HepG2 (cell line): ENCODE results near the gene PCGF3. TPM values are rescaled to one million over a fixed set of nuclear protein-coding genes. Genes with fewer than 3 reads are reported as not detected.

Experiments used
- ATAC-seq: fragments of 200-7000 bp; cut with Tn5 transposase; 3 replicates; pipeline ENCODE4 v1.9.1; 2020; ENCODE audit warnings: mild to moderate bottlenecking, moderate library complexity
- BruUV-seq: library from RNA; stranded (reverse); fragments of 400-500 nt; replicated peaks from 2 replicates; lab custom pipeline; 2021; lab: Mats Ljungman, UMichigan
- CTCF ChIA-PET: fragments of 300-600 bp; formaldehyde crosslinking; extraction: SDS; loops from one replicate; lab custom pipeline; 2021; ENCODE audit warnings: low total read pairs, inconsistent platforms, low intra/inter-chr PET ratio; lab: Yijun Ruan, JAX
- POLR2A ChIA-PET: fragments of 350-600 bp; sonication (Branson Sonifier 250); formaldehyde crosslinking; loops from one replicate; lab custom pipeline; 2020; ENCODE audit warnings: antibody characterized with exemption, inconsistent platforms; lab: Yijun Ruan, JAX
- DNase-seq: peaks from one replicate; pipeline ENCODE4 v3.0.0-alpha.2; 2015; ENCODE audit warnings: low spot score
- FAIRE-seq: peaks from 3 replicates; lab custom pipeline; 2011; peaks lifted over from hg19 to GRCh38; lab: Jason Lieb, UNC
- H2AFZ ChIP-seq: one replicate; pipeline ENCODE4 v1.6.1; 2011; ENCODE audit warnings: low read length, inconsistent platforms
- H3K27ac ChIP-seq: fragments of 300-600 bp; 3 replicates; pipeline ENCODE4 v1.8.0; 2011; ENCODE audit warnings: mixed run types, mild to moderate bottlenecking, mixed read lengths, low read length, inconsistent platforms; ENCODE audit not compliant: insufficient read depth; ENCODE audit errors: extremely low read length
- H3K27me3 ChIP-seq, 2 experiments: fragments of 200-600 bp in 1 of 2; 2 replicates in 1 of 2; 3 replicates in 1 of 2; pipeline versions ENCODE4 v1.6.0 to v1.8.0; 2011; ENCODE audit warnings: low read length in 2 of 2, mild to moderate bottlenecking in 2 of 2, moderate library complexity in 2 of 2, inconsistent platforms in 1 of 2; ENCODE audit not compliant: insufficient read depth in 2 of 2, control insufficient read depth in 1 of 2
- H3K36me3 ChIP-seq, 2 experiments: fragments of 200-600 bp in 1 of 2; replicated peaks in 1 of 2; 2 replicates in 1 of 2; 3 replicates in 1 of 2; pipeline versions ENCODE4 v1.5.1 to v1.8.0; 2011; ENCODE audit warnings: low read length in 2 of 2, inconsistent platforms in 1 of 2; ENCODE audit not compliant: insufficient read depth in 2 of 2, control insufficient read depth in 1 of 2
- H3K4me1 ChIP-seq: 2 replicates; pipeline ENCODE4 v1.5.1; 2012; ENCODE audit warnings: low read length, inconsistent platforms; ENCODE audit not compliant: insufficient read depth
- H3K4me2 ChIP-seq: 2 replicates; pipeline ENCODE4 v1.6.0; 2011; ENCODE audit warnings: low read depth, low read length, inconsistent platforms
- H3K4me3 ChIP-seq, 3 experiments: fragments of 200-600 bp in 1 of 3; sonication (generic), shearing (Covaris generic) in 1 of 3; replicated peaks in 1 of 3; 2 replicates each; pipeline ENCODE4 v1.5.1; 2011 to 2016; ENCODE audit warnings: low read length in 3 of 3, inconsistent platforms in 2 of 3, low read depth in 2 of 3, mild to moderate bottlenecking in 2 of 3, control low read depth in 1 of 3, mixed read lengths in 1 of 3; ENCODE audit not compliant: insufficient read depth in 1 of 3
- H3K79me2 ChIP-seq: one replicate; pipeline ENCODE4 v1.6.1; 2011; ENCODE audit warnings: low read length, inconsistent platforms; ENCODE audit not compliant: insufficient read depth
- H3K9ac ChIP-seq: 2 replicates; pipeline ENCODE4 v1.6.0; 2011; ENCODE audit warnings: mild to moderate bottlenecking, low read depth, low read length, inconsistent platforms; ENCODE audit not compliant: insufficient read depth
- H3K9me3 ChIP-seq: 2 replicates; pipeline ENCODE4 v1.5.1; 2012; ENCODE audit warnings: mild to moderate bottlenecking, low read length
- H4K20me1 ChIP-seq: 2 replicates; pipeline ENCODE4 v1.6.0; 2011; ENCODE audit warnings: inconsistent platforms, mild to moderate bottlenecking, low read length, moderate library complexity; ENCODE audit not compliant: insufficient read depth
- GATAD2A ChIP-seq: IDR thresholded peaks from 2 replicates; pipeline ENCODE4 v1.6.1; 2016
- GZF1 ChIP-seq: sonication (generic); formaldehyde crosslinking; IDR thresholded peaks from 2 replicates; pipeline ENCODE4 v1.5.1; 2020; ENCODE audit warnings: mild to moderate bottlenecking, missing genetic modification reagents
- HOXA3 ChIP-seq: sonication (generic); formaldehyde crosslinking; IDR thresholded peaks from 2 replicates; pipeline ENCODE4 v1.5.0; 2020; ENCODE audit warnings: missing genetic modification reagents
- ISL2 ChIP-seq: sonication (generic); formaldehyde crosslinking; IDR thresholded peaks from 2 replicates; pipeline ENCODE4 v1.5.0; 2020; ENCODE audit warnings: missing genetic modification reagents
- KDM6A ChIP-seq: IDR thresholded peaks from 2 replicates; pipeline ENCODE4 v1.6.1; 2016; ENCODE audit warnings: low read depth
- KLF11 ChIP-seq: IDR thresholded peaks from 2 replicates; pipeline ENCODE4 v1.6.1; 2016; ENCODE audit warnings: missing compliant biosample characterization
- LRRFIP1 ChIP-seq: sonication (generic); formaldehyde crosslinking; conservative IDR thresholded peaks from 2 replicates; pipeline ENCODE4 v1.4.0; 2020; ENCODE audit warnings: missing genetic modification reagents
- RAD21 ChIP-seq: fragments of 450-650 bp; formaldehyde crosslinking; IDR thresholded peaks from 2 replicates; pipeline ENCODE4 v1.5.0; 2020; ENCODE audit warnings: mild to moderate bottlenecking
- SNRNP70 ChIP-seq: fragments of 200-400 bp; formaldehyde crosslinking; IDR thresholded peaks from 2 replicates; pipeline ENCODE4 v1.6.1; 2017; ENCODE audit warnings: mild to moderate bottlenecking, low read depth, low read length, moderate library complexity
- THAP11 ChIP-seq: IDR thresholded peaks from 2 replicates; pipeline ENCODE4 v1.6.1; 2016; ENCODE audit warnings: missing biosample characterization, missing genetic modification reagents
- THAP7 ChIP-seq: sonication (generic); formaldehyde crosslinking; IDR thresholded peaks from 2 replicates; pipeline ENCODE4 v1.8.1; 2023; ENCODE audit warnings: mild to moderate bottlenecking, missing genetic modification reagents
- TP53 ChIP-seq: sonication (generic); formaldehyde crosslinking; conservative IDR thresholded peaks from 2 replicates; pipeline ENCODE4 v1.4.0; 2020; ENCODE audit warnings: missing genetic modification reagents
- ZBTB14 ChIP-seq: sonication (generic); formaldehyde crosslinking; IDR thresholded peaks from 2 replicates; pipeline ENCODE4 v1.4.0; 2020; ENCODE audit warnings: missing genetic modification reagents
- ZNF350 ChIP-seq: sonication (generic); formaldehyde crosslinking; IDR thresholded peaks from 2 replicates; pipeline ENCODE4 v1.4.0; 2020; ENCODE audit warnings: mild to moderate bottlenecking, low read depth, missing genetic modification reagents, borderline replicate concordance
- ZNF557 ChIP-seq: sonication (generic); formaldehyde crosslinking; IDR thresholded peaks from 2 replicates; pipeline ENCODE4 v1.4.0; 2020; ENCODE audit warnings: missing genetic modification reagents
- ZNF598 ChIP-seq: sonication (generic); formaldehyde crosslinking; IDR thresholded peaks from 2 replicates; pipeline ENCODE4 v1.5.1; 2020; ENCODE audit warnings: mild to moderate bottlenecking, missing genetic modification reagents, borderline replicate concordance
- ZNF83 ChIP-seq: sonication (generic); formaldehyde crosslinking; IDR thresholded peaks from 2 replicates; pipeline ENCODE4 v1.4.0; 2020; ENCODE audit warnings: missing genetic modification reagents, mild to moderate bottlenecking, borderline replicate concordance
- ZSCAN31 ChIP-seq: sonication (generic); formaldehyde crosslinking; IDR thresholded peaks from 2 replicates; pipeline ENCODE4 v1.5.0; 2020; ENCODE audit warnings: low read depth, mild to moderate bottlenecking, missing genetic modification reagents
- WGBS: methylation state at CpG from one replicate; pipeline ENCODE4 v1.1.6; 2017; ENCODE audit warnings: low lambda C conversion rate; 5-methylcytosine and 5-hydroxymethylcytosine counted together
- in situ Hi-C: cut with HindIII; loops from 2 replicates; pipeline ENCODE4 v1.10.0; 2017; ENCODE audit warnings: low pct_unique_long_range_greater_than_20kb; ENCODE audit not compliant: extremely low pct_ligation_motif_present
- intact Hi-C: fragments of 100-400 bp; cut with micrococcal nuclease; formaldehyde crosslinking; loops from one replicate; pipeline ENCODE4 v1.10.0; 2022; ENCODE audit not compliant: unreplicated experiment
- polyA plus RNA-seq, 8 experiments: library from polyadenylated mRNA; depleted of rRNA in 3 of 8; stranded (reverse) in 7 of 8; unstranded in 1 of 8; fragments of >200 nt; fragmentation: Illumina TruSeq in 4 of 8; extraction: Trizol in 4 of 8; gene quantifications; 2 replicates each; pipeline versions ENCODE4 v1.2.1 to v1.2.3, GENCODE V29; 2011 to 2016; ENCODE audit warnings: low read depth in 4 of 8, missing spikeins in 1 of 8, mixed read lengths in 1 of 8; ENCODE audit not compliant: insufficient read depth in 1 of 8
- total RNA-seq, 5 experiments: library from RNA; depleted of rRNA; stranded (reverse); fragments of >200 nt; fragmentation: Illumina TruSeq; extraction: Trizol; gene quantifications; 2 replicates each; pipeline ENCODE4 v1.2.3, GENCODE V29; 2016; ENCODE audit warnings: low read depth in 1 of 5
- TF ChIP-seq, protein P1 (sequence below): sonication (generic); formaldehyde crosslinking; IDR thresholded peaks from 2 replicates; pipeline ENCODE4 v1.4.0; 2020; ENCODE audit warnings: missing genetic modification reagents, low read depth, mild to moderate bottlenecking, borderline replicate concordance

PCGF3 gene
- total and polyA plus RNA-seq, 2 of the 13 experiments (the other 11 are each of a cell fraction or from before 2014, with no cell fraction given) = 28.6 to 66.2 TPM

GRCh38 chr4:813900-814299, 108.3 kb downstream of the PCGF3 start (continued):
- no peak for TF ChIP-seq ZNF350 (CRISPR knock-in tag)
- TF ChIP-seq ISL2 (CRISPR knock-in tag) = no peak
- TF ChIP-seq HOXA3 = 0 out of 2 replicates have a peak, but pooled peaks have one; percentile 15
- no peak for TF ChIP-seq ZSCAN31 (CRISPR knock-in tag)
- TF ChIP-seq GZF1 = no peak
- peak; percentile 77 for TF ChIP-seq RAD21 (CRISPR knock-in tag)
- TF ChIP-seq KDM6A (CRISPR knock-in tag) = no peak
- TF ChIP-seq ZBTB14 (CRISPR knock-in tag) = no peak
- no peak for TF ChIP-seq SNRNP70
- TF ChIP-seq GATAD2A (CRISPR knock-in tag) = 0 out of 2 replicates have a peak, but pooled peaks have one; percentile 21
- TF ChIP-seq, protein P1, sequence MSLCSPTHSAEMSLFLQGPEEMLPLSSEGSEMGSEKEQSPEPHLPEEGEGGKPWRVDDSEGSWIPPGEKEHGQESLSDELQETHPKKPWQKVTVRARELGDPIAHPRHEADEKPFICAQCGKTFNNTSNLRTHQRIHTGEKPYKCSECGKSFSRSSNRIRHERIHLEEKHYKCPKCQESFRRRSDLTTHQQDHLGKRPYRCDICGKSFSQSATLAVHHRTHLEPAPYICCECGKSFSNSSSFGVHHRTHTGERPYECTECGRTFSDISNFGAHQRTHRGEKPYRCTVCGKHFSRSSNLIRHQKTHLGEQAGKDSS (CRISPR knock-in tag) = no peak
- TF ChIP-seq, all 625 proteins: peak for 15

DNA sequence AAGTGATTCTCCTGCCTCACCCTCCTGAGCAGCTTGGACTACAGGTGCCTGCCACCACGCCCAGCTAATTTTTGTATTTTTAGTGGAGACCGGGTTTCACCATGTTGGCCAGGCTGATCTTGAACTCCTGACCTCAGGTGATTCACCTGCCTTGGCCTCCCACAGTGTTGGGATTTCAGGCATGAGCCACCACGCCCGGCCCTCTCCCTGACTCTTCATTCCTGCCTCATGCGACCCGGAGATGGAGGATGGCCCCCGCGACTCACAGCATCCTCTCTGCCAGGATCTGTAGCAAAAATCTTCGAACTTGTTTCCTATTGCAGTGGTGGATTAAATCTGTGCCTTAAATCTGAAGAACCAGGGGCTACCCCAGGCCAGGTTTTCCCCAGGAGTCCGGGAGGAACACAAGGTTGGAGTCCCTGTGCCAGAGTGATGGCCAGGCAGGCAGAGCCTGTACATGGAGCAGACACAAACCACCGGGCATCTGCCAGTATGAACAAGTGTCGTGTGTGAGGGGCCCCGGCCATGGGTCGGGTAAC, 108.7 kb downstream of the PCGF3 start:
- Histone ChIP-seq H3K9ac (no peak overlapping the region), H4K20me1 (no peaks in the 10 kb centered on the region; the same call in 1 of the 2 replicates), H3K27me3 (peaks cover 1 to 43% of the 10 kb centered on the region in 2 experiments; a peak in 4 of 5 replicates), H3K79me2 (no peaks in the 10 kb centered on the region), H3K4me1 (peaks cover 38% of the 10 kb centered on the region), H3K36me3 (no peaks in the 10 kb centered on the region), H3K9me3 (no peaks in the 10 kb centered on the region), H3K27ac (no peak overlapping the region), H3K4me3 (no peak overlapping the region), H3K4me2 (no peak overlapping the region), H2AFZ (no peak overlapping the region)
- intact Hi-C loops = loop anchor here (1.0 to 5.0 kb wide), 3 partner anchors 61 to 173 kb away; partner anchors contain the start of gene IDUA
- in situ Hi-C loops = loop anchor here (10.0 kb wide), 1 partner anchor 170 kb away; the partner anchor contains the start of gene IDUA
- DNase-seq (no peak), FAIRE-seq (no peak), ATAC-seq (no peak)
- no TSS peak for BruUV-seq
- ChIA-PET POLR2A (interaction anchor here (0.6 to 2.6 kb wide), 5 partner anchors 14 to 173 kb away, joined by 3 to 11 read pairs (median 4); partner anchors contain the start of gene IDUA), CTCF (interaction anchor here (0.8 kb wide), 1 partner anchor 77 kb away, joined by 3 read pairs; no protein-coding TSS in a partner anchor)
- 26% methylated on average over 11 of the region's 14 CpGs for WGBS
- TF ChIP-seq KLF11 (CRISPR knock-in tag) = no peak
- no peak for TF ChIP-seq ZNF83 (CRISPR knock-in tag)
- no peak for TF ChIP-seq TP53 (CRISPR knock-in tag)
- TF ChIP-seq ZNF598 (CRISPR knock-in tag) = peak; percentile 39; the same call in 1 of the 2 replicates
- no peak for TF ChIP-seq LRRFIP1 (CRISPR knock-in tag)
- TF ChIP-seq THAP11 (CRISPR knock-in tag) = 0 out of 2 replicates have a peak, but pooled peaks have one; percentile 3
- TF ChIP-seq THAP7 (CRISPR knock-in tag) = no peak
- TF ChIP-seq ZNF557 (CRISPR knock-in tag) = no peak
